HG03135 (cell line): Measurements from ENCODE around the gene TUBA1B.
A peak's percentile ranks its signal among the peaks of the same experiment; 100 is the strongest.
"Not testable (repeated sequence)": the region's sequence is repeated elsewhere in the genome, so short reads cannot be mapped to it uniquely, and the experiment has no call there.

Experiments used
- ATAC-seq: cut with Tn5 transposase; IDR thresholded peaks from one replicate; pipeline ENCODE4 v1.9.1; 2021; ENCODE audit warnings: mild to moderate bottlenecking, moderate library complexity; ENCODE audit not compliant: unreplicated experiment

Gene TUBA1B

DNA sequence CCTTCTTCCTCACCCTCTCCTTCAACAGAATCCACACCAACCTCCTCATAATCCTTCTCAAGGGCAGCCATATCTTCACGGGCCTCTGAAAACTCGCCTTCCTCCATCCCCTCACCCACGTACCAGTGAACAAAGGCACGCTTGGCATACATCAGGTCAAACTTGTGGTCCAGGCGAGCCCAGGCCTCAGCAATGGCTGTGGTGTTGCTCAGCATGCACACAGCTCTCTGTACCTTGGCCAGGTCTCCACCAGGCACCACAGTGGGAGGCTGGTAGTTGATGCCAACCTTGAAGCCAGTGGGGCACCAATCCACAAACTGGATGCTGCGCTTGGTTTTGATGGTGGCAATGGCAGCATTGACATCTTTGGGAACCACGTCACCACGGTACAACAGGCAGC, 3.2 kb downstream of the TUBA1B start:
- ATAC-seq, result not testable (repeated sequence)

DNA sequence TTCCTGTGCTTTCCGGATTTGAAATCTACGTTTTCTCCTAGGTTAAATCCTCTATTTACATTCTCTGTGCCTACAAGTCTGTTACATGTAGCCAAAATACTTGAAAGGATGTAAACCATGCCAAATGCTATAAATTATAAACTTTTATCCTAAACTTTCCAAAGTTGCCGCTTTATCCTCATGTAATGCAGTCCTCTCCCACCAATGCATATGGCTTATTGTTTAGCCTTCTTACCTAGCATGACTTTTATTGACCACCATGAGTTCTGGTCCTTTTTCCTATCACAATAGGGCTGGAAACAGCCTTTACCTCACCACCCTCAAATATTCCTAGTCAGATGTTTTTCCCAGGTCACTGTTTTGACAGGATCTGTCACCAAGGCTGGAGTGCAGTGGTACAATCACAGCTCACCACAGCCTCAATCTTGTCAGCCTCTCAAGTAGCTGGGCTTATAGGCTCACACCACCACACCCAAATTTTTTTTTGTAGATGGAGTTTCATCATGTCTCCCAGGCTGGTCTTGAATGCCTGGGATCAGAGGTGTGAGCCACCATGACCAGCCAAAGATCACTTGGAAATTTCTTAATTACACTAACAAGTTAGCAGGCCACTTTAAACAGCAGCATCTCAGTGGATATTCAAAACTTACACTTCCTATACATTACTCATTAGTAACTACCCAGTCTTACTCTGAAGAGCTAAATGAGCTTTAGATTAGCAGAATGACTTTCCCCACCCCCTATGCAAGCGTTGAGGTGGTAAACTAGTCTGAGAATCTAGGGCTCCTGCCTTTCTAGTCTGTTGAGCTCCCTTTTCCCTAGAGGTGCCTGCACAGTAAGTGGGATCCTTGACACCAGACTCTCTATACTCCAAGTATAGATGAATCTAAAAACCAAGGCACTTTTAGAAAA, 4.1 kb downstream of the TUBA1B start:
- no peak for ATAC-seq

GRCh38 chr12:49121047-49121696, 10.0 kb downstream of the TUBA1B start:
- ATAC-seq, result no peak

DNA sequence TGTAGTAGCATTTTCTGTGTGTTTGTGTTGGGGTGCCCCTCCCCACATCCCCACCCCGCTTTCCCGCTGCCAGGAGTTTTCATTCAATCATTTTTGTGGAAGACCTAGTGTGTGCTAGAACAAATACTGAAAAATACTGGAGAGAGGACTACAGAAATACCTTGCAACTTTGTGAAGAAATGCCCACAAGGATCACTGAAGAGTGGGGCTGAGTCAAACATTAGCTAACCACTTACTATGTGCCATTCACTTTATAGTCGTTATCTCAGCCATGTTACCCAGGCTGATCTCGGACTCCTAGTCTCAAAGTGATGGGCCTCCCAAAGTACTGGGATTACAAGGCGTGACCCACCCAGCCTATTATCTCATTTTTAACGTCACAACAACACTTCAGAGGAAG, 20.0 kb downstream of the TUBA1B start:
- peak; percentile 0 for ATAC-seq

DNA sequence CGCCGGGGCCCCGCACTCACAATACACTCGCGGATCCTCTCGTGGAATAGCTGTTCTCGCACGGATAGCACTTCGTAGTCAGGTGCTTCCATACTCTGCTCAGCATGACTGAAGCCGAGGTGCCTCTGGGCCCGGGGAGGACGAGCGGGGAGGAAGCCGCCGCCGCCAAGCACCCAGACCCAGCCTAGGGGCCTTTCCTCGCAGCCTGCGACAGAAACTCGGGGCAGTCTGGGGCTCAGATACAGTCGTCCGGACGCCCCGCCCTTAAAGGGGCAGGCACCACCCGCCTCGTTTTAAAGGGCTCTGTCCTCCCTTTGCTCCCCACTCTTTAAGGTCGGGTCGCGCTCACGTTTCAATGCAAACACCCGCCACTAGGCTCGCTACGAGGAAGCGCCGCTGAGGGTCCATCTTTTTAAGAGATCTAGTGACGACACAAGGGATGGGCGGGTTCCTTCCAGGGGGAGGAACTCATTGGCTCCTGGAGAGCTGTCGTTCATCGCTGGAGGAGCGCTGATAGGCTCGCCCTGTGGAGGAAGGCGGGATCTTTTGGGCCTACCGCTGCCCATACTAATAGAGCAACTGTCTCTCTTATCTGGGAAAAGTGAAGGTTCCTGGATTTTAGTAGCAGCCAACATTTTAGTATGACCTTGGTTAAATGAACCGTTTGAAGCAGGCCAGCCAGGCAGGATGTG, 20.6 kb downstream of the TUBA1B start, which contains the start of gene LMBR1L:
Gene LMBR1L, minus strand, starts transcription at position 384 of the 692 bp plus-strand sequence. Its CDS starts 292 bp downstream, at position 92.
- ATAC-seq, result peak; percentile 98

DNA sequence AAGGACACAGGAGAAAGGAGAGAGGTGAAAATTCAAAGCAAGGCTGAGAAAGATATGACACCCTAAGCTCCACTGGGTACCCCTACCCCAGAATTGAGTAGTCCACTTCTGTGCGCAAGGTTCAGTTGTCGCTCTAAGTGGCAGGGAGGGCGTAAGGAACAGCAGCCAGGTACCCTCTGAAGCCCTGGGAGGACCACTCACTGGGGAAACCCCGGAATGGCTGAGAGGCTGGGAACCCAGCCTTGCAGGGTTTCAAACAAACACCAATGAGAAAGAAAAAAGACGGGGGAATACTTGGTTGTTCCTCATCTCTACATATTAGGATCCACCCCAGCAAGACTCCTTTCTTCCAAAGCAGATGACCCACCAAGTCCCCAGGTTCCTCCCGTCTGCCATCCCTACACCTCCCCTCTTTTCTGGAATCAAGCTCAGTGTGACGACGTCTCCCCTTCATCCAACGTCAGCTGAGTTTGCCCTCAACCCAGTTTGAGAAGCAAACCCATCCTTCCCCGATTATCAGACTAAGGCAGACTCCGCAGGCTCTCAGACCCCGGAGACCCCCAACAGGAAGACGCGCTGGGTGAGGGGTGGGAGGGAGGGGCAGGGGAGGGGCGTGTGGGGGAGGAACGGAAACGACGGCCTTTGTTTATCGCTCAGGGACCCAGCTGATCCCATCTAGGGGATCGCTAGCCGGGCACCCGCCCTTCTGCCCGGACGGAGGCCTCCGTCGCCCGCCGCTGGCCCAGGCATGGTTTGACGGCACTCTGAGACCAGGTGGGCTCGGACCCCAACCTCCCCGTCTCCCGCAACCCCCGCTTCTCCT, 21.3 kb downstream of the TUBA1B start:
- ATAC-seq, result no peak

DNA sequence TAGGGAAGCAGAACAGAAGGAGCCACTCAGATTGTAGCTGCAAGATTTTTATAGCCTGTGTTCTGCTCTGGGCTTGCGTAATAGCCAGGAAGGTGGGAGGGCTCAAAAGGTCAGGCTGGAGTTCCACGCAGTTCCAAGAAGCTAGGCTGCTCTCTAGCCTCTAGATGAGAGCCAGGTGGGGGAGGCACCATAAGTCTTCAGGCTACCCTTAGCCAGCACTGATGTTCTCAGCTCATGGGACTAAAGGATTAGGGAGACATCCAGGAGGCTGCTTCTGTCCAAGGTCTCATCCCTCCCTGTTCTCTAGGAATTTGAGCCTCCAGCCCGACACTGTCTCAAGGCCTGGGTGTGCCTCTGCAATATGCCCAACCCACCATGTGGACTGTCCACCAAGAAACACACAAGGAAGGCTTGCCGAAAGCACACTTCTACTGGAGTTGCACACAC, 22.2 kb downstream of the TUBA1B start:
- no peak for ATAC-seq

DNA sequence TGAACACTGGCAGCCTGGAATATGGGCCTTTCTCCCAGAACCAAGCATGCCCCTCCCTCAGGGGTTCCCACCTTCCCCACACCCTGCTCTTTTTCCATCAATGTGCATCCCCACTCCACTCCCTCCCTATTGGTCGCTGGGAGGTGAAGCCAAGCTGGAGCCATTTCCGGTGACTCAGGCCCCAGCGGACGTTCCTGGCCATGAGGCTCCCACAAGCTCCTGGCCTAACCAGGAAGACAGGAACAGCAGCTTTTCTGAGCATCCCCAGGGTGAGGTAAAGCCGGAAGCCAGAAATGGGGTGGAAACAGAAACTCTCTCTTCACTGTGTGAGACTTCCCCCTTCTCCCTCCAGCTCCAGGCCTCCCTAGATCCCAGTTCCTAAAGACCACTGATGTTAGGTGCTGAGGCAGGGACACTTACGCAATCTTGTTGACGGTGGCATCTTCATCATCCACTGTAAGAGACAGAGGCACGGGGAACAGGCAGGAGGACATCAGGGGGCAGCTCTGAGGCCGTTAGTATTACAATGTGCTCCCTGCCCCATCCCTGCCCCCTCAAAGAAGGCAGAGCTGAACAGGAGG, 25.6 kb downstream of the TUBA1B start:
- no peak for ATAC-seq

GRCh38 chr12:49104822-49105221, 26.4 kb downstream of the TUBA1B start:
- no peak for ATAC-seq

GRCh38 chr12:49100380-49100779, 30.8 kb downstream of the TUBA1B start:
- ATAC-seq, result no peak

DNA sequence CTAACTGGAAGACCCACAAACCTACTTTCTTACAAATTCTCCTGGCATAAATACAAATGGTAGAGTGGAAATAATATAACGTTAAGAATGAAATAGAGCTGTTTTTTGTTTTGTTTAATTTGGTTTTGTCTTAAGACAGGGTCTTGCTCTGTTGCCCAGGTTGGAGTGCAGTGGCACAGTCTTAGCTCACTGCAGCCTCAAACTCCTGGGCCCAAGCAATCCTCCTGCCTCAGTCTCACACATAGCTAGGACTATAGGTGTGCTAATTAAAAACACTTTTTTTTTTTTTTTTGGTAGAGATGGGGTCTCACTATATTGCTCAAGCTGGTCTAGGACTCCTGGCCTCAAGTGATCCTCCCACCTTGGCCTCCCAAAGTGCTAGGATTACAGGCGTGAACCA, 32.5 kb downstream of the TUBA1B start:
- no peak for ATAC-seq

GRCh38 chr12:49098035-49098451, 33.2 kb downstream of the TUBA1B start:
- no peak for ATAC-seq

- no peak for ATAC-seq
These were observed 33.8 kb downstream of the TUBA1B start for GRCh38 chr12:49097381-49097780.

DNA sequence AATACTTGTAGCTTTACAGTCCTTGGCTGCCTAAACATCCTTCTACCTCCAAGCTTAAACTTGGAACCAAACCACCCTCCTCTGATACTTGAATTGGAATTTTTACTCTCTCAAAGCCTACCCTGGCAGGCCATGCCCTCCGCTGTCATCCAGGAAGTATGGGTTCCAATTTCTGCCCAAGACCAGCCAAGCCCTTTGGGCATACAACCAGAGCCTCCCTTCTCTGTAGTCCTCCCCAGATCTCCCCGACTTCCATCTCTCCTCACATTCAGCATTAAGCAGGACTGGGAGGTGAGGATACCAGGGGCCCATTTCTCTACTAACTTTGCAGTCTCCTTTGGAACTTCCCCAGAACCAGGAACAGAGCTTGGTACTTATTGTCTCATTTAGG, 36.2 kb downstream of the TUBA1B start:
- ATAC-seq, result no peak

- ATAC-seq, result no peak
These were observed 36.8 kb downstream of the TUBA1B start, which contains the start of gene DHH for GRCh38 chr12:49094160-49094974. Gene DHH (minus strand): TSS chr12:49094801. CDS start chr12:49094512, 289 bp downstream.

GRCh38 chr12:49093792-49094159, 37.4 kb downstream of the TUBA1B start:
- ATAC-seq, result no peak

- no peak for ATAC-seq
These were observed 38.3 kb downstream of the TUBA1B start for GRCh38 chr12:49092816-49093406.

- no peak for ATAC-seq
These were observed 38.9 kb downstream of the TUBA1B start for GRCh38 chr12:49092086-49092815.

DNA sequence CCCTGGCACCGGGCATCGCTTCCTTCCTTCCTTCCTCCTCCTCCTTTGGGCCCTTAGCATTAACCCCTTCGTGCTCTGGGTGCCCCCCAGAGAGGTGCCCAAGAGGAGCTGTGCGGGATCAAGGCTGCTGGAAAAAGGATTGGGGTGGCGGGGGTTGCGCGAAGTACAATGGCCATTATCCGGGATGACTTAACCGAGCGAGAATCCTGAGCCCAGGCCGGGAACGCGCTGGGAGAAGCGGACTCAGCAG, 39.4 kb downstream of the TUBA1B start:
- ATAC-seq, result no peak
